ENCODE data around the gene PAFAH1B2.

The PAFAH1B2 gene

GRCh38 chr11:117222991-117223740 lies 79.1 kb downstream of the PAFAH1B2 start:
- no peak for DNase-seq

DNA sequence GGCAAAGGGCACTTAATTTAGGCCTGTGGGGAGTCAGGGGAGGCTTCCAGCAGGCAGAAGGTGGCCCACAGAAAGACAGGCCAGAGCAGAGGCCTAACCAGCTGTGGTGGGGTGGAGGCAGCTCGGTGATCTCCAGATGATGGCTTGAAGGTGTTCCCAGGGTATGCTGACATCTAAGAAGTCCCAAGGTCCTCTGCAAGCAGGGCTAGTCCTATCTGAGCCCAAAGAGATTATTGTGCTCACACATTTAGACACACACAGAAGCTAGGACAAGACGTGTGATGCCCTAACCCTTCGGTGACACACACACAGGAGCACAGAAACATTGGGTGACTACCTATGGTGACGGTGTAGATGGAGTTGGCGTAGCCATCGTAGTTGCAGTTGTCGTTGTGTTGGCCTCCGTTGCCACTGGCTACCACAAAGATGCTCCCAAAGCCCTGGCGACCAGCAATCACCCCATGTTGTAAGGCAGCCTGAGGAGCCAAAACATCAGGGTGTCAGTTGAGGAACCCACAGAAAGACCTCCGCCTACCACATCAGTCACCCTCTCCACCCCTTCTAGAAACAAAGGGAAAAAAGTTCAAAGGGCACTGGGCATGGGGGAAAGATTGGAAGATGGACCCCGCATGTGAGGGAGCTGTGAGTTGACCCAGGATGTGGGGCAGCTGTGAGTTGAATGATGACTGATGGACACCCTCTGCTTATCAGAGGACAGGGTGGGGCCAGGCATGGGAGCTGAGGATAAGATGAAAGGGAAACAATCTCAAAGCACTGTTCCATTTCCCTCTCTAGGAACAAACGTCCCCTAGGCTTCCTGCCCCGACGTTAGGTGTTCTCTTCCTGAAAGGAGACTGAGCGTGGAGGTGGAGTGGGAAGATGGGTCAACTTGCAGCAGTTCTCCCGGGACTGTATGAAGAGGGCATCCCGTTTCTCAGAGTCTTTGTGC lies 79.9 kb downstream of the PAFAH1B2 start:
- DNase-seq: no peak

DNA sequence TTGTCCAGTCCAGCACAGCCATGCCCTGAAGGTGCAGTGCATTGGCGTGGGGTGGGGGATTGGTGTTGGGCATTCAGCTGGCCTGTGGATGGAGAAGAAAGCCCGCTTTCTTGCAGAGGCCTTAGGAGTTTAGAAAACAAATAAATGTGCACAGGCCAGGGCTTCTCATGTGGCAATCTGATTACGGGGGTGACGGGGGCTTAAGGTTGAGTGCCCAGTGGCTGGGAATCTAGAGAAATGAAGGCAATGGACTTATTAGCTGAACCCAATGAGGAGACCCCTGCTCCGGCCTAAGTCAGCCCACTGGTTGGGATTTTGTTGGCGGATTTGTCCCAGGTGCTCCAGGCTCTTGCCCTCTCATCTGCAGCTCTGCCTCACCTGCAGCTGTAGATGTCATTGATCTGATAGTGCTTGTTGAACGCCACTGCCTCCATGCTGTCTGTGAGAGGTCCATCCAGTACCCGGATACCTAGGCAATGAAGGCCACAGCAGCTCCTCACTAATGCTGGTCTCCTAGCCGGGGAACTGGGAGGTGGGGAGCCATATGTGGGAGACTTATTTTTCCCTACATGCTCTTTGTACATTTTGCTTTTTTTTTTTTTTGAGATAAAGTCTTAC lies 81.6 kb downstream of the PAFAH1B2 start:
- DNase-seq: no peak

All from activated naive CD4-positive, alpha-beta T cell (primary cell).